ENCODE measurements around the gene IGFL2.
"Not testable (repeated sequence)": the region's sequence is repeated elsewhere in the genome, so short reads cannot be mapped to it uniquely, and the experiment has no call there.

IGFL2 gene

GRCh38 chr19:46147791-46148288 is at the start of gene IGFL2:
IGFL2 (plus strand) TSS chr19:46148238; CDS start chr19:46148279, 41 bp downstream.
- no peak for DNase-seq

DNA sequence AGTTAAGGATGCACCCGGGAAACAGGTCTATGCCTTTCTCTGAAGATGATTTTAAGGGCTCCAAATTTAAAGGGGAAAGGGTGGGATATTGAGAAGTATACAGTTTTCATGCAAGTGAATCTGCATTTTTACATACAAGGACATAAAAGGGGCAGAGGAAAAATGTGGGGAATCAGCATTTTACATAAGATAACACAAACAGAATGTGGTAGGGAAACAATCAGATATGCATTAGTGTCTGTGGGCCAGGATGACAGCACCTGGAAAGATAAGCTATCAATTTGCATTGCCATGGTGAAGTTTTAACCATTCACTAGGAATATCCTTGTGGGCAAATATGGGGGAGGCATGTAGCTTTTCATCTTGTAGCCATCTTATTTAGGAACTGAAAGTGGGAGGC is 47.7 kb upstream of the IGFL2 start:
- DNase-seq = no peak

DNA sequence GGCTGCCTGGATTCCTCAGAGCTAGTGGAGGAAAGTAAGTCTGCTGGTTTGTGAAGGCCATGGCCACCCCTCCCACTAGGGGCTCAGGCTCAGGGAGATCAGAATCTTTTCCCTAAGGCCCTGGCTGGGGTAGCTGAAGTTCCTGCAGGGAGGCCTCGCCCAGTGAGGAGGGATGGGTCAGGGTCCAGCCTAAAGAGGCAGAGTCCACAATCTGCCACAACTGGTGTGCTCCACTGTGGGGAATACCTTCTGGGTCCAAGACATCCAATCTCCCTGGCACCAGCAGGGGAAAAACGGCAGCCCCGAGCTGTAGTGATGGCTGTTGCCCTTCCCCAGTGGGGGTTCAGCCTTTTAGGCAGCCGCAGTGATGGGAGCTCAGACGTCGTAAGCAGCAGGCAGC is 46.7 kb upstream of the IGFL2 start:
- DNase-seq = no peak

GRCh38 chr19:46102333-46102732 is 45.7 kb upstream of the IGFL2 start:
- DNase-seq = not testable (repeated sequence)

DNA sequence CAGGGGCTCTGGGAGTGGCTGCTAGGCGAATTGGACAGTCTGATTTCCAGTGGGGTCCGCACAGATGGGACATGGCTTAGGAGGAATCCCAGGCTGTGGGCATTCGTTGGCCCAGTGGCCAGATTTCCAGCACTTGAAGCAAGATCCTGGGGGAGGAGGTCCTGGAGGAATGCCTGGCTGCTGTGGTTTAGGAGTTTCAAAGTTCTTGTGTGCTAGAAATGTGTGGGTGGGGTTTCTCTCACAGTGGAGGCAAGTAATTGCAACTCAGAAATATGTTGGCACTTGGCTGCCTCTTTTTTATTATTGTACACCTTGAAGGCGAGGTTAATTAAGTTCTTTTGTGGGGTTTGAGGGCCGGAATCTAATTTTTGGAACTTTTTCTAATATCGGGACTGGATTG is 40.7 kb upstream of the IGFL2 start:
- DNase-seq = no peak

- no peak for DNase-seq
Observed at GRCh38 chr19:46109876-46110275, 38.2 kb upstream of the IGFL2 start.

DNA sequence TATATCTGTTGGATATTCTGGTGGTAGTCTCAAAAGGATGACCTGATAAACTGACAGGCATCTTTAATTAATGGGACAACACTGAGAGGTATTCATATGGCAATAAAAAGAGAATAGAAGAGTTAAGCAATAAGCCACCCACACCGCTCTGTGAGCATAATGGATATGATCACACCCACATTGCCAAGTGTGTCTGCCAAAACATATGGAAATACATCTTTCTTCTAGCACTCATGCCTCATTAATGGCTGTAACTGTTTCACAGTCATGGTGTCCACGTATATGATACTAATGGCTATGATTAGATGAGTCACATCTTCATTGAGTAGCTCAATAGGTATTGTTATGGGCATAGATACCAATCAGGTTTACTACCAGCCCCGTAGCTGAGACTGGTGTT is 36.7 kb upstream of the IGFL2 start:
- no peak for DNase-seq

GRCh38 chr19:46112527-46112926 is 35.5 kb upstream of the IGFL2 start:
- DNase-seq = no peak

DNA sequence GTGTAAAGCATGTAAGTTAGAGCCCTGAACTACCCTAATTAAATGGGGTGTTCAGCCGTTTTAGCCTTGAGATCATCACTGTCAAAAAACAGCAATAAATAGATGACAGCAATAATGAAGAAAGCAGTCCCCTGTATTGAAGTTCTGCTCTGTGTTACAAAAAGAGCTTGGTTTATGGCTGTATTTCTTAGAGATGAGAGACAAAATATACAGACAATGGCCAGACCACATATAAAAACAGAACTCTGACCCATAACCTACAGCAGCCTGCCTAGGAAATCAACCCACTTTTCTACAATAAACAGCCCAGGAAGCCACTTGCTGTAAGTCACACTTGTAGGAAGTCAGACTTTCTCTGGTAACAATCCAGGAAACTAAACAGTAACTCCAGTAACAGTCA is 34.3 kb upstream of the IGFL2 start:
- no peak for DNase-seq

GRCh38 chr19:46115396-46116106 is 32.5 kb upstream of the IGFL2 start:
- no peak for DNase-seq

DNA sequence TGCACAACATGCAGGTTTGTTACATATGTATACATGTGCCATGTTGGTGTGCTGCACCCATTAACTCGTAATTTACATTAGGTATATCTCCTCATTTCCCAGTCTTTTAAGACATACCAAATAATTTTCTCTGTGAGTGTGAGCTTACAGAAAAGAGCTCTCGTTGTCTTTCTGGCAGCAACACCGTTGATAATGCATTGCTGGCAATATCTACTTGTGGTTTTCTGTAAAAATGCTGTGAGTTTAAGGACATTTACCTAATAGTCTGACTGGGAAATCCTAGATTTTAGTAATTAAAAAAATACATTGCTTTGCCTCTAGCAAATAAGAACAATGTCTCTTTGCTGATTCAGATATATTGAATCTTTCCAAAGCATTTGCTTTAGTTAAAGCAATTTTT is 31.9 kb upstream of the IGFL2 start:
- no peak for DNase-seq

GRCh38 chr19:46118136-46118535 is 29.9 kb upstream of the IGFL2 start:
- no peak for DNase-seq

DNA sequence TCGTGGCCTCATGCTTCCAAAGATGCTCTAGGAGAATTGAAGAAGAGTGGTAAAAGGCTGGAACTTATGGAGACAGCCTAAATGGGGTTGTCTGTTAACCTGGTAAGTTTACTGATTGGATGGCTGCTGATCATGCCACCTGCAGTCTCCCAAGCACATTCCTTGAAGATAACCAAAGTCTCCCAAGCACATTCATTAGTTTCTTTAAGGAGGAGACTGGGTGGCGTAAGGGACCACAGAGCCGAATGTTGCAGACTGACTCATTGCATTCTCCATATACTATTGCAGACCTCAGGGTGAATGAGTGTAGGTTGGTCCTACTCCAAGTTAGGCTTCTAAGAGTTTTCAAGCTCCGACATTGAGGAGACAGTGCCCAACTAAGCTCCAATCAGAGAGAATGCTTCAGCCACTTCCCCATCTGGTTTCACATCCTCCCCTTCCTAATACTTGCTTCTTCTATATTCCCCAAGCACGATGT is 23.4 kb upstream of the IGFL2 start, which contains the start of gene IGFL3:
IGFL3 (minus strand) TSS at position 51 of the 478 bp plus-strand sequence; CDS start at position 12, 39 bp downstream.
- no peak for DNase-seq

DNA sequence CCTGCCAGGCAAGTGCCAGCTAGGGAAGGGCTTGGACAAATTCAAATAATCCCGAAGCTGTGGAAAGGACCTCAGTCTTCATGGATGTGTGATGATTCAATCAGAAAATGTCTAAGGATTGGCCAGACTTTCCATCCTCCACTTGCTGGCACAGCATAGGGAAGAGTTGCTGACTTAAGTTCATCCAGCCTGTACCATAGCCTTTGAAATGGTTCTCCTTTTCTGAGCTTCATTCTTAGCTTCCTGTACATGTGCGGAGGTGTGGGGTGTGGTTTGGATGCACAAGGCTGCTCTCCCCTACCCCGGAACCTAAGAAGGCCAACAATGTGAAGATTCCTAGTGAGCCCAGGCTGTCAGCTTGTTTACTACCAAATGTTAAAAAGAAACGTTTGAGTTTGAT is 22.6 kb upstream of the IGFL2 start:
- DNase-seq = no peak

DNA sequence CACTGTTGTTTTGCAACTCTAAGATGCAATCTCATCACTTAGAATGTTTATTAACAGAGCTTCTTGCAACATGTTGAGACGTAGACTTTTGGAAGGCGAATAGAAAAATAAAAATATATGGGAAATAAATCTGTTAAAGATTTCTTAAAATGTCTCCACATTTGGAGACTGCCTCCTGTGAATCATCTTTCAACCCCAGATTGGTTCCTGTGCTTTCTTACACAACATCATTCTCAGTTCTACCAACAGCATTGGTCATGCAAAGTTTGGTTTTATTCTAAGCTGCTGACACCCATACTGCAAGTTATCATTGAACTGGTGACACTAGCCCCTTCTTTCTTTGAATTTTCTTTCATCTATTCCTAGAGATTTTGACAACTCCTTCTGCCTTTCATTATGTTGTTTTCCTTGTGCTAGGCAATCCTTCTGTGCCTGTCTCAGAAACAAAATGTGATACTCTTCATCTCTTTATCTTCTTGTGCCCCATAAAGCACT is 21.9 kb upstream of the IGFL2 start:
- DNase-seq = no peak

DNA sequence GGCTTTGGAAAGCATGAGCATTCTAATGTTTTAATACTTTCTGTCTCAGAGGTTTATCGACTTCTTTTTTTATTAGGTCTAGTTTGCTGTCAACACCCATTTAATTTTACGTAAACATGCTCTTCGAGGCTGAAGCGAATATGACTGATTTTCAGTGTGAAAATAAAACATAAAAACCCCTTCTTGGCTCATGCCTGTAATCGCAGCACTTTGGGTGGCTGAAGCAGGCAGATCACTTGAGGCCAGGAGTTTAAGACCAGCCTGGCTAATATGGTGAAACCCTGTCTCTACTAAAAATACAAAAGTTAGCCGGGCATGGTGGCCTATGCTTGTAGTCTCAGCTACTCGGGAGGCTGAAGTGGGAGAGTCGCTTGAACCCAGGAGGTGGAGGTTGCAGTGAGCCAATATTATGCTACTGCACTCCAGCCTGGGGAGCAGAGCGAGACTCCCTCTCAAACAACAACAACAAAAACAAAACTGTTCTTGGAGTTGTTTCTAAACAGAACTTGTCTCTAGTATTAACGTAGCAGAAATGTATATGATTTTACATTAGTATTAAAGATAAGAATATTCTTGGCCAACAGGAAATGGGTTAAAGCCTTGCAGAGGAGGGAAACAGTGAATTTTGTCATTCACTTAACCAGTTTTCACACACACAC is 16.4 kb upstream of the IGFL2 start:
- no peak for DNase-seq

DNA sequence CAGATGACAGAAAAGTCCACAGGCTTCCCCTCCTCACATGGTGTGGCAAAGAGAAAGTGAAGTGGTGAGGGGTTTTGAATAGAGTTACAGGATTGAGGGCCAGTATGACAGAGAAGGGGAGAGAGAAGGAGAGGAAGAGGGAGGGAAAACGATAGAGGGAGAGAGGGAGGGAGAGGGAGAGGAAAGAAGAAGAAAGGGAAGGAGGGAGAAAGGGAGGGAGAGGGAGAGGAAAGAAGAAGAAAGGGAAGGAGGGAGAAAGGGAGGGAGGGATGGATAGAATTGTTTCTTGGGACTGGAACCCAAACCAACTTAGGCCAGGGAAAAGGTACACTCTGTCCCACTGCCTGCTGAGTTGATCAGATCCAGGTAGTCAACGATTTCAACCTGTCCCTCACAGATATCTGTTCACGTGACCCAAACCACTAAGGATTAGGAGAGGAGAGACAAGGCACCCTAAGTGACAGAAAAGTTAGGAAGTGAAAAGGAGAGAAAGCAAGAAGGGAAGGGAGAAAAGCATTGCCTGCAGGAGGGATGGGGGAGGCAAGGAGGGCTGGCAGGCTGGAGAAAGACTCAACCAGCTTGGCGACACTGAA is 15.4 kb upstream of the IGFL2 start:
- DNase-seq = no peak

- DNase-seq = peak; percentile 90
Observed at GRCh38 chr19:46133101-46133627, 14.9 kb upstream of the IGFL2 start.

DNA sequence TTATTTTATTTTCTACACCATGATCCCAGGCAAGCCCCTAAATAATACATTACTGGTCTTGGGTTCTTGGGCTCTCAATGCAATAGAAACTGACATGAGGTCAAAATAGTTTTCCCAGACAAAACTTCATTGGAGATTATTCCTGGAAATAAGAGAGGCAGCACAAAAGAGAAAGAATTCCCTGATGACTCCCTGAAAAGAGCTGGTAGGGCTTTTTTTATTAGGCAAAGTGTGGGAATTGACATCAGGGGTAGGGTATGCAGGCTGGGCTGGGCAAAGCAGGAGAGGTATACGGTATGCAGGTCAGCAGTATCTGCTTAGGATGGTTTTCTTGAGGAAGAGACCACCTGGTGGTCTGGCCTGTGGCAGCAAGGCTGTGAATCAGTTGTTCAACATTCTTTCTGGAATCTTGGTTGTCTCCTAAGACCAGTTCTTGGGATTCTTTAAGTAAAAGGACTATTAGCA is 14.2 kb upstream of the IGFL2 start:
- DNase-seq = no peak

DNA sequence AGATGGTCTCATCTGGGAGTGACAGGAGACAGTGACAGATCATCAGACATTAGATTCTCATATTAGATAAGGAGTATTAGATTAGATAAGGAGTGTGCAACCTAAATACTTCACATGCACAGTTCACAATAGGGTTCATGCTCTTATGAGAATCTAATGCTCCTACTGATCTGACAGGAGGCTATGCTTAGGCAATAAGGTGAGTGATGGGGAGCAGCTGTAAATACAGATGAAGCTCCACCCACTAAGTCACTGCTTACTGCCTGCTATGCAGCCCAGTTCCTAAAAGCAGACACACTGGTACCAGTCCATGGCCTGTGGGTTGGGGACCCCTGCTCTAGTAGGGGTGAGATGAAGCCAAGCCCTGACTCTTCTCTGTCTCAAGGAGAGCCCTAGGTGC is 13.5 kb upstream of the IGFL2 start:
- no peak for DNase-seq

DNA sequence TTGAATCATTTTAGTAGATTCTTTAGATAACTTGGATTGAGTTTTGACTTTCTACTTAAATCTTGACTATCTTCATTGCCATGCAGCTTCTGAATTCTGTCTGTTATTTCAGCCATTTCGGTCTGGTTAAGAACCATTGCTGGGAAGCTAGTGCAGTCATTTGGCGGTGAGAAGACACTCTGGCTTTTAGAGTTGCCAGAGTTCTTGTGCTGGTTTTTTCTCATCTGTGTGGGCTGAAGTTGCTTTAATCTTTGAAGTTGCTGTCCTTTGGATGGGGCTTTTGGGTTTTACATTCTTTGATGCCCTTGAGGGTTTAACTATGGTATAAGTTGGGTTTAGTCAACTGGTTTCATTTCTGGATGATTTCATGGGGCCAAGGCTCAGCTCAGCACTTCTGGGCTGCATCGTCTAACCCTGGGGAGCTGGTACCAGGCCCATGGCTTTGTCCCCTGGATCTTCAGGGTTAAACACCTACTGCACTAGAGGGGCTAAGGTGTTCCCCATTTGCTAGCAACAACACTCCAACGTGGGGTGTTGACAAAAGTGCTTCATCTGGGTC is 10.0 kb upstream of the IGFL2 start:
- no peak for DNase-seq

DNA sequence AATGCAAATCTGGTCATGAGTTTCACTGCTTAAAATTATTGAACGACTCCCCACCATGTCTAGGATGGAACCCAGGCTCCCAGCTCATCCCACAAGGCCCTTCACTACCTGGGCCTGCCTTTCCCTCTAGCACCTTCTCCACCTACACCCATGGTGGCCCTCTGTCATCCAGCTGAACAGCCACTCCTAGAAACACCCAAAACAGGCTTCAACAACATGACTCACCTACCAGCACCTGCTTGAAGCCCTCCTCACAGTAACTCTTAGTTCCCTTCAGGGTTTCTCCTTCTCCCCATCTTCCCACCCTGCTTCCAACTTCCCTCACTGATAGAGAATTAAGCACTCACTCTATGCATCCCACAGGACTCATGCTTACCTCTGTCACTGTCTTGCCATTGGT is 6.6 kb upstream of the IGFL2 start:
- no peak for DNase-seq

GRCh38 chr19:46142294-46142693 is 5.7 kb upstream of the IGFL2 start:
- DNase-seq = no peak

All from COR-L47 (cell line).